GM23338 (cell line): ENCODE data around the gene PDE3B. TPM values are rescaled to one million over a fixed set of nuclear protein-coding genes. Genes with fewer than 3 reads are reported as not detected.

Experiments
- ATAC-seq: fragments of 200-7000 bp; cut with Tn5 transposase; 3 replicates; pipeline ENCODE4 v1.9.1; 2020
- DNase-seq: peaks from one replicate; pipeline ENCODE4 v3.0.0-alpha.2; 2015; ENCODE audit warnings: low spot score
- H2AFZ ChIP-seq: fragments of 200-600 bp; sonication (generic); 2 replicates; pipeline ENCODE4 v1.8.0; 2016; ENCODE audit warnings: antibody characterized with exemption, mild to moderate bottlenecking, moderate library complexity
- H3F3A ChIP-seq: fragments of 200-600 bp; sonication (generic); replicated peaks from 2 replicates; pipeline ENCODE4 v1.8.0; 2017; ENCODE audit warnings: antibody characterized with exemption, mixed run types, low read depth
- H3K27ac ChIP-seq: fragments of 200-600 bp; sonication (generic); 2 replicates; pipeline ENCODE4 v1.6.1; 2016; ENCODE audit warnings: low read depth
- H3K27me3 ChIP-seq: fragments of 200-600 bp; sonication (generic); 2 replicates; pipeline ENCODE4 v1.8.0; 2016; ENCODE audit warnings: mild to moderate bottlenecking, mixed run types, moderate library complexity; ENCODE audit not compliant: insufficient read depth
- H3K36me3 ChIP-seq: fragments of 200-600 bp; sonication (generic); 2 replicates; pipeline ENCODE4 v1.8.0; 2016; ENCODE audit warnings: mild to moderate bottlenecking; ENCODE audit not compliant: insufficient read depth
- H3K4me1 ChIP-seq: fragments of 200-600 bp; sonication (generic); 2 replicates; pipeline ENCODE4 v1.8.0; 2016; ENCODE audit warnings: mild to moderate bottlenecking, moderate library complexity; ENCODE audit not compliant: insufficient read depth
- H3K4me2 ChIP-seq: fragments of 200-600 bp; sonication (generic); 2 replicates; pipeline ENCODE4 v1.7.1; 2017; ENCODE audit warnings: mixed run types
- H3K4me3 ChIP-seq: fragments of 200-600 bp; sonication (generic); 2 replicates; pipeline ENCODE4 v1.6.1; 2016; ENCODE audit warnings: mixed run types
- H3K79me2 ChIP-seq: fragments of 200-600 bp; sonication (generic); replicated peaks from 2 replicates; pipeline ENCODE4 v1.8.0; 2017; ENCODE audit warnings: mild to moderate bottlenecking; ENCODE audit not compliant: insufficient read depth
- H3K9me2 ChIP-seq: fragments of 200-600 bp; sonication (generic); 2 replicates; pipeline ENCODE4 v1.8.0; 2017; ENCODE audit not compliant: insufficient read depth
- H4K20me1 ChIP-seq: fragments of 200-600 bp; sonication (generic); replicated peaks from 2 replicates; pipeline ENCODE4 v1.8.0; 2017; ENCODE audit warnings: mild to moderate bottlenecking; ENCODE audit not compliant: insufficient read depth
- H3K27ac Mint-ChIP-seq: 2 replicates; pipeline ENCODE4 v1.8.0; 2020; ENCODE audit warnings: inconsistent platforms, mild to moderate bottlenecking, moderate library complexity, mixed read lengths
- H3K27me3 Mint-ChIP-seq: 3 replicates; pipeline ENCODE4 v1.8.0; 2022; ENCODE audit warnings: low read depth, mild to moderate bottlenecking, moderate library complexity, mixed read lengths, inconsistent platforms; ENCODE audit not compliant: insufficient read depth, poor library complexity
- H3K36me3 Mint-ChIP-seq: 3 replicates; pipeline ENCODE4 v1.8.0; 2021; ENCODE audit warnings: low read depth, mild to moderate bottlenecking, inconsistent platforms, moderate library complexity, mixed read lengths
- H3K4me1 Mint-ChIP-seq: 3 replicates; pipeline ENCODE4 v1.8.0; 2020; ENCODE audit warnings: mild to moderate bottlenecking, inconsistent platforms, mixed read lengths
- H3K4me3 Mint-ChIP-seq: 3 replicates; pipeline ENCODE4 v1.8.0; 2021; ENCODE audit warnings: moderate library complexity, mild to moderate bottlenecking, inconsistent platforms, mixed read lengths
- H3K9me3 Mint-ChIP-seq: 3 replicates; pipeline ENCODE4 v1.8.0; 2020; ENCODE audit warnings: moderate library complexity, mild to moderate bottlenecking, inconsistent platforms, mixed read lengths
- CTCF ChIP-seq, 2 experiments: fragments of 200-600 bp in 1 of 2; sonication (generic) in 1 of 2; conservative IDR thresholded peaks; 2 replicates each; pipeline versions ENCODE4 v1.5.1 to v1.6.1; 2016 to 2017; ENCODE audit warnings: antibody characterized with exemption in 2 of 2, low read depth in 2 of 2, mild to moderate bottlenecking in 2 of 2, moderate library complexity in 1 of 2
- ETS1 ChIP-seq: IDR thresholded peaks from 2 replicates; pipeline ENCODE4 v1.6.1; 2016; ENCODE audit warnings: antibody characterized with exemption
- EZH2 ChIP-seq: fragments of 200-600 bp; sonication (generic); IDR thresholded peaks from one replicate; pipeline ENCODE4 v1.8.0; 2017; ENCODE audit warnings: antibody characterized with exemption, mild to moderate bottlenecking, low read depth; ENCODE audit not compliant: unreplicated experiment
- JUNB ChIP-seq: IDR thresholded peaks from one replicate; pipeline ENCODE4 v1.6.1; 2016; ENCODE audit warnings: antibody characterized with exemption; ENCODE audit not compliant: unreplicated experiment
- POLR2AphosphoS5 ChIP-seq: IDR thresholded peaks from 2 replicates; pipeline ENCODE4 v1.6.1; 2016; ENCODE audit warnings: antibody characterized with exemption, low read depth
- REST ChIP-seq: IDR thresholded peaks from one replicate; pipeline ENCODE4 v1.6.1; 2018; ENCODE audit warnings: antibody characterized with exemption; ENCODE audit not compliant: unreplicated experiment
- ZNF331 ChIP-seq: fragments of 250-450 bp; sonication (Bioruptor Pico); IDR thresholded peaks from 2 replicates; pipeline ENCODE4 v1.5.0; 2020; ENCODE audit warnings: low read depth, mild to moderate bottlenecking, moderate library complexity
- ZNF462 ChIP-seq: fragments of 250-450 bp; sonication (Bioruptor Pico); IDR thresholded peaks from 2 replicates; pipeline ENCODE4 v1.5.0; 2020; ENCODE audit warnings: mild to moderate bottlenecking, moderate library complexity
- polyA plus RNA-seq: library from polyadenylated mRNA; unstranded; fragments of >200 nt; fragmentation: Nextera tagmentation; extraction: Ambion mirVana; gene quantifications from 2 replicates; pipeline ENCODE4 v1.2.1, GENCODE V29; 2016
- total RNA-seq: library from RNA; depleted of rRNA; stranded (reverse); fragments of >200 nt; shearing (Covaris generic); gene quantifications from 2 replicates; pipeline ENCODE4 v1.2.3, GENCODE V29; 2014

Gene PDE3B
- total and polyA plus RNA-seq, 2 experiments from 2014 or later = 4.3 to 21.3 TPM

- ATAC-seq (no peak), DNase-seq (peak; percentile 3)
- Histone ChIP-seq H3K27ac (no peak overlapping the region), H3K79me2 (peaks cover 5% of the 10 kb centered on the region; the same call in 1 of the 2 replicates), H3K9me2 (no peaks in the 10 kb centered on the region), H4K20me1 (no peaks in the 10 kb centered on the region), H3F3A (no peaks in the 10 kb centered on the region), H3K36me3 (0 out of 2 replicates have a peak, but pooled peaks cover 5% of the 10 kb centered on the region), H3K4me1 (peaks cover 13% of the 10 kb centered on the region), H3K4me3 (no peak overlapping the region), H3K27me3 (no peaks in the 10 kb centered on the region), H3K4me2 (no peak overlapping the region), H2AFZ (no peak overlapping the region)
- TF ChIP-seq ETS1 (no peak), REST (no peak), CTCF (conservative IDR thresholded peaks at IDR 0.05; ENCODE audit: low read depth in 2 of 2) (no peak), EZH2 (no peak), ZNF462 (CRISPR knock-in tag) (no peak), JUNB (no peak), POLR2AphosphoS5 (no peak), ZNF331 (CRISPR knock-in tag) (no peak)
- H3K27me3 Mint-ChIP-seq = no peaks in the 10 kb centered on the region
- peaks cover 8% of the 10 kb centered on the region; the same call in 2 of the 3 replicates for H3K9me3 Mint-ChIP-seq
- H3K27ac Mint-ChIP-seq = 0 out of 2 replicates have a peak overlapping the region, but pooled peaks have one; percentile 43
- peaks cover 5% of the 10 kb centered on the region; the same call in 2 of the 3 replicates for H3K4me1 Mint-ChIP-seq
- H3K4me3 Mint-ChIP-seq = no peak overlapping the region
- peaks cover 14% of the 10 kb centered on the region; the same call in 2 of the 3 replicates for H3K36me3 Mint-ChIP-seq
Observed at GRCh38 chr11:14698771-14699170, 55.2 kb downstream of the PDE3B start.
